Right lobe of liver (tissue), 4 donors: ENCODE data around the gene UROC1.

Experiments used
- CTCF ChIP-seq, 4 donors: fragments of 200-600 bp in 3 of 4; fragments of 450-650 bp in 1 of 4; IDR thresholded peaks; one replicate each; pipeline versions ENCODE4 v1.5.1 to v1.8.0; 2016 to 2022; ENCODE audit warnings: antibody characterized with exemption in 4 of 4, mild to moderate bottlenecking in 2 of 4
- POLR2A ChIP-seq: fragments of 450-650 bp; IDR thresholded peaks from one replicate; pipeline ENCODE4 v1.6.1; 2017; ENCODE audit warnings: antibody characterized with exemption, mild to moderate bottlenecking
- donor health status: DM: no; HTN: no; CAD: no.
- donor health status: DM: no; HTN: no; CAD: no.
- donor health status: DM: no; HTN: yes; CAD: no.

- TF ChIP-seq CTCF (IDR thresholded peaks at IDR 0.05) (no peak), POLR2A (no peak)
Observed at GRCh38 chr3:126451511-126451910, 66.1 kb downstream of the UROC1 start.
